HuH-7 (cell line): ENCODE data around the gene LMF1.

Source experiments
- DNase-seq: peaks from one replicate; pipeline ENCODE4 v3.0.0; 2011; ENCODE audit warnings: low spot score

Gene LMF1

DNA sequence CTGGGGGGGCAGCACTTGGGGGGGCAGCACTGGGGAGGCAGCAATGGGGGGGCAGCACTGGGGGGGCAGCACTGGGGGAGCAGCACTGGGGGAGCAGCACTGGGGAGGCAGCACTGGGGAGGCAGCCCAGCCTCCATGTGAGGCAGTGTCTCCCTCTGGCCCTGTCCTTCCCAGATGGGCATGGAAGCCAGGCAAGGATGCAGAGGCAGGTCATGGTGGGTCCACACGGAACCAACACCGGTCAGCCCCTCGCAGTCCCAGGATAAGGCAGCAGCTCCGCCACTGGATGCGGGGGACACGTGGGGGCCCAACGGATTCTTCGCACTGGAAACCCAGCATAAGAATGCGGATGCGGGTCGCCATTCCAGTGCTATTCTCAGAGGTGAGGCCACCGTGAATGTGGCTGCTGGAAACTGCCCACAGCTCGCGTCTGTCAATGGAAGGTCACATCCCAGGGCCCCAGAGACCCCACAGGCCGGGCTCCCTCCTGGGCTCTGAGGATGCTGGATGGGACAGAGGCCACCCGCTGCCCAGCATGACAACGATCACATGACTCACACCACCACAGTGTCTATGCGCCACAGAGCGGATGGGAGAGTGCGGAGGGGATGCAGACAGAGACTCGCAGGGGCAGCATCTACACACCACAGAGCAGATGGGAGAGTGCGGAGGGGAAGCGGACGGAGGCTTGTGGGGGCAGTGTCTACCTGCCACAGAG lies 59.0 kb downstream of the LMF1 start:
- DNase-seq = no peak

DNA sequence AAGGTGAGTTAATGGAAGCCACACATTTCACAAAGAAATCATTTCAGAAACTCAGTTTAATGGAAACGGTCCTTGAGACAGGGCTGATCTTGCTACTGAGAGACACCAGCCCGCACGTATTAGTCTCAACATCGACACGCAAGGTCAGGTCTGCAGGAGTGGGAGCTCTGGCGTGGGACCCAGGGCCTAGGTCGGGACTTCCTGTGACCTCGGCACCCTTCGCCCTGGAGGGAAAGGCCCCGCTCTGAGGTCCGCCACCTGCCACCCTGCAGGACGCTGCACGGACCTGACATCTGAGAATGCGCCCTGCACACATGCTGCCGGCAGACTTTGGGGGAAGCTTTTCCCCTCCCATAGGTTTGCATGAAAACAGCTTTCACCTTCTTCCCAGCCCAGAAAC lies 59.7 kb downstream of the LMF1 start:
- no peak for DNase-seq

DNA sequence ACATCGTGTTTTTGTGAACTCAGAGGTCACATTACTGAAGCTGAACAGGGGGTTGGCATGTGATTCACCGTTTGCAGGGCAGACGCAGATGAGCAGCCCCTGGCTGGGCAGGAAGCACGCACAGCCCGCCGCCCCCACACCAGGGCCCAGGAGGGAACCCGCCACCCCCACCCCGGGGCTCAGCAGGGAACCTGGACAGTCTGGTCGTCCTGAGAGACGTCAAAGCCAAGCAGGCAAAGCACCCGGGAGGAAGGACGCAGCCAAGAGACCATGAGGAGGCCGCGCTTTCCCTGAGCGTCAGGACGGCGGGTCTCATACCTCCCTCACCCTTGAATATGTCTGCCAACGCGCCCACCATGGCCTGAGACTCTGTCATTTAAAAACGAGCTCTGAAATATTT lies 60.6 kb downstream of the LMF1 start:
- no peak for DNase-seq

DNA sequence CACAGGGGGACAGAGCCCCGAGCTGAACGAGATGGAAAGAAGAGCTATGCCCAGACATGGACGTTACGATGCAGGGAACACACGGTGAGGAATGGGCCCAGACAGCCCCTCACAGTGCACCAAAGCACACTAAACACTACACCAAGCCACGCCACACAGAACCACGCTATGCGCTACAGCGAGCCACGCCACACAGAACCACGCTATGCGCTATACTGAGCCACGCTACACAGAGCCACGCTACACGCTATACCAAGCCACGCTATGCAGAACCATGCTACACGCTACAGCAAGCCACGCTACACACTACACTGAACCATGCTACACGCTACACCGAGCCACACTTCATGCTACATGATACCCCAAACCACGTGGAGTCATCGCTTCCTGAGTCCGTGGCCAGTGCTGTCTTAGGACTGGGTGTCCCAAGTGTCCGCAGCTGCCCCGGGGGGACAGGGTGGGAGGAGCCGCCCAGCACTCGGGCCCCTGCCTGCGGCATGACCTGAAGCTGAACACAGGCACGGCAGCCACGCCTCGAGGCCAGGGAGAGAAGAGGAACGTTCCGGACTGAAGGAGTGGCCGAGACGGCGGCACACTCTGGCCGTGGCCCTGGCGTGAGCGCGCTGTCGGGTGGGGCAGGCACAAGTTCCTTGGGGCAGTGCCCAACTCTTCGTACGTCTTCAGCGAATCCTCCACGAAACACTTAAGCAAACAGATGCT lies 61.3 kb downstream of the LMF1 start:
- no peak for DNase-seq

DNA sequence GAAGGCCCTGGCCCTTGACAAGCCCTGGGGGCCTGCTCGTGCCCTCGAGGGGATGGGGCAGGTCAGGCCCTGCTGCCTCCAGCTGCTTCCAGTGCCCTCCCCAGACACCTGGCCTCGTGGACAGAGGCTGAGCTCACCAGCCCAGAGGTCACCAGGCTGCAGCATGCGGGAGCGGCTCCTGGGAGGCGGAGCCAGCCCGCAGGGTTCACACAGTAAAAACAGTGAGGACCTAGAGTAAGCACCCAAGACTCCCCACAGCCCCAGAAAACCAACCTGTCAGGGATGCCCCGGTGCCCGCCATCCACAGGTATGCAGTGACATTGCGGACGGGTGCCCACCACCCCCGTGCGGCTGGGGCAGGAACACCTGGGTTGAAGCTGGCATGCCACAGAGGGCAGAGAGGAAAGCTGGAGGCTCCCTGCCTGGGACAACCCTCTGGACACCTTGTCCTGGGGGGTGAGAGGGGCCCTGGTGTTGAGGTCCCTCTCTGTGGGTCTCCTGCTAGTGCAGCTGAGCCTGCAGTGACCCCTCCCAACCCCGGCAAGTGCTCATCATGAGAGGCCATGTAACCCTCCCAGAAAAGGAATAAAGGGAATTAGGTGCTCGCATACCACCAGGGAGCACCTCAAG lies 62.1 kb downstream of the LMF1 start:
- DNase-seq = no peak

DNA sequence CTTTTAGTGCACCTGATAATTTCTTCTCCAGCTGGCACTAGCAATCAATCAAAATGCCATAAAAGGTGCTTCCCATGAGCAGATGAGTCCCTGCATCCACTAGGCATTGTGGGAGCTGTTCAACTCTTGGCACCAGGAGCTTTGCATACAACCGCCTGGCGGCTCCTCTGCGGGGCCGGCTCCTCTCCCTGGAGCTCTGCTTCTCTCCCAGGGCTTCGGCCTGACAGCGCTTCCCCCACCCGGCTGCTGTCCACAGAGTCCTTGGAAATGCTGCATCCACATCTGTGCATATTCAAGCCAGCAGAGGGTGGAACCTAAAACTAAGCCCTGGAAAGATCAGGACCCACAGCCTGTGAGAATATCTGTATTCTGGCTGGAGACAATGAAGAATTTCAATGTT lies 62.9 kb downstream of the LMF1 start:
- no peak for DNase-seq

DNA sequence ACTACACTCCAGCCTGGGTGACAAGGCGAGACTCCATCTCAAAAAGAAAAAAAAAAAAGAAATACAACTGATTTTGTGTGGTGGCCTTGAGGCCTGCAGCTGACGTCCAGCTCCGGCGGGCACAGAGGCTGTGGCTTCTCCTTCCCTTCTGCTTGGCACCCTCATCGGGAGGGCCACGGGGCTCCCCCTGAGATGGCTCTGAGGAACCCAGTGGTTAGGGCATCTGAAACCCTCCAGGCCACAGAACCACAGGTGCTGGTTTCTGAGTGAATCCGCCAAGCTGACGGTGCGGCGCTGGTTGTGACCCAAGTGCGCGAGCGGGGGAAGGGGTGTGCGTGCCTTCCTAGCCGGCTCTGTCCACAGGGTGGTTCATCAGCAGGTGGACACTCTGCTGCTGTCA lies 63.4 kb downstream of the LMF1 start:
- no peak for DNase-seq

DNA sequence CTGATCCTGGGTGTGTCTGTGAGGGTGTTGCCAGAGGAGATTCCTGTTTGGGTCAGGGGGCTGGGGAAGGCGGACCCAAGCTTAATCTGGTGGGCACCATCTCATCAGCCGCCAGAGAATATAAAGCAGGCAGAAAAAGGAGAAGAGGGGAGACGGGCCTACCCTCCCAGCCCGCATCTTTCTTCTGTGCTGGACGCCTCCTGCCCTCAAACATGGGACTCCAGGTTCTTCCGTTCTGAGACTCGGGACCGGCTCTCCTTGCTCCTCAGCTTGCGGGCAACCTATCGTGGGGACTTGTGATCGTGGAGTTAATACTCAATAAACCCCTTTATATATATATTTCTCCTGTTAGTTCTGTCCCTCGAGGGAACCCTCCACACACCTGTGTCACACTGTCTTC lies 64.5 kb downstream of the LMF1 start:
- no peak for DNase-seq

DNA sequence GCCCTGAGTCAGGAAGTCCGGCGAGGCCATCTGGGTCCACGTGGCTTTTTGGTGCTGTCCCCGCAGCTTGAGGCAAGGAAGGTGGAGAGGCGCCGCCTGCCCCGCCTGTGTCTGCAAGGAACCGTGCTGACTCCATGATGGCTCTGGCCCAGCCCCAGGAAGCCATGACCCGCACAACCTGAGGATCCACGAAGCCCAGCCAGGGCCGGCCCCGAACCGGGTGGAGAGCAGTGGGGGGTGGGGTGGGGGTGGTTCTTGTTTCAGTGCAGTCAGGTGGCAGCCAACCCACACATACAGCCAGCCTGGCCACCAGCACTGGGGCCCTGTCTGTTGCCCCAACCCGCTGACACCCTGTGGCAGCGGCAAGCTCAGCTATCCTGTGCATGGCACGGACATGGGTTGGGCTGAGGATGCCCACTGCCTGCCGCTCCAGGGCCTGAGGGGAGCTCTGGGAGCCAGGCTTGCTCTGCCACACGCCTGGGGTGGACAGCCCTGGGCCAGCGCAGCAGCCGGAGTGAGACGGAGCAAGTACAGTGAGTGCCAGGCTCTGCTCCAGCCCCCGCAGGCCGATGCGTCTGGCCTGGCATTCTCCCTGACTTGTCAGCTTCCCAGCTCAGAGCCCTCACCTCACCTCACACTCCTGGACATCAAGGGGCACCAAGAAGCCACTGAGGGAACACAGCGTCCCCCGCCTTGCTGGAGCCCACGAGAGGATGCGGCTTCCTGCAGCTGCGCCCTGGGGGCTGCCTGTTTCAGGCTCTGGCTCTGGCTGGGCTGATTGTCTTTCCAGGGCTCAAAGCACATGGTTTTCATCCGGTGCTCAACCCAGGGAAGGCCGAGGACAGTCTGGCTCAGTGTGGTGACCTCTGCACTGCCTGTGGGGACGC lies 68.8 kb downstream of the LMF1 start:
- DNase-seq = no peak

DNA sequence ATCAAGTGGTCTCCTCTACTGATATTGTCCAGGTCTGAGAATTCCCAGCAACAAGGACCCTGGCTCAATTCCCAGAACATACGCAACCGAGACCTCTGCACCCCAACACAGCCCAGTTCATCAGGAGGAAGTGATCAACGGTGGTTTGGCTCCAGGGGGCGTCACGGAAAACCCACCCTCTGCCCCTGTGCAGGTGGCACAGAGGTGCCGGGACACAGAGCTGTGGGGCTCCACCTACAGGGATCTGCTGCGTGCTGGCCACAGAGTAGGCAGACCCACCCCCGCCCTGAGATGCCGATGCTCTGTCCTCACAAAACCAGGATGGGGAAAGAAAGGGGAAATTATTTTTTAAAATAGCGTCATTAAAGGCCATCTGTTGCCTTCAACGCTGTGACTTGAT lies 69.6 kb downstream of the LMF1 start:
- DNase-seq = no peak

DNA sequence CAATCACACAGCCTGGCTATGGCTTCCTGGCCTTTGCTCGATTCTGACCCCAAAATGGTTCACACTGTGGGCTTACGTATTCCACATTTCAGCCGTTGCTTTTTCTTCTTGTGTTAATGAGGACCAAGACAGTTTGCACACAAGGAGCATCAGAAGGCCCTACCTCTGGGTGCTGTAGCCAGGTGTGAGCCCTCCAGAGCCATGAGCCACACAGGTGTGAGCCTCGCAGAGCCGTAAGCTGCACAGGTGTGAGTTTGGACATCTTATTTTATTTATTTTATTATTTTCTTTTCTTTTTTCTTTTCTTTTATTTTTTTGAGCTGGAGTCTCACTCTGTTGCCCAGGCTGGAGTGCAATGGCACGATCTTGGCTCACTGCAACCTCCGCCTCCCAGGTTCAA lies 70.6 kb downstream of the LMF1 start:
- DNase-seq = no peak

DNA sequence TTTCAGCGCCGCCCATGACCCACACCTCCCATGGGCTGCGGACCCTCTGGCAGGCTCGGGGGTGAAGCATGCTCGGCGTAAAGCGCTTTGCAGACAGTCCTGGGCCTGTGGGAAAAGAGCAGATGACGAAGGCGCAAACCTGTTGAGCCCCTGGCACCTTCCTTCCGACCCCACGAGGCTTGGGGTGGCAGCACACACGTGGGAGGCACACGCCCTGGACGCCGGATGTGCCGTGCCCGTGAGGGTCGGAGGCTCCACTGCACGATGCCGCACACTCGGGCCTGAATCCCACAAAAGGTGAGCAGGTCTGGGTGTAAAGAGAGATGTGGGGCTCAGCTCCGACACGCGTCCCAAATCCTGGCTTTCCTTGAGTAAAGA lies 71.1 kb downstream of the LMF1 start:
- DNase-seq = no peak

DNA sequence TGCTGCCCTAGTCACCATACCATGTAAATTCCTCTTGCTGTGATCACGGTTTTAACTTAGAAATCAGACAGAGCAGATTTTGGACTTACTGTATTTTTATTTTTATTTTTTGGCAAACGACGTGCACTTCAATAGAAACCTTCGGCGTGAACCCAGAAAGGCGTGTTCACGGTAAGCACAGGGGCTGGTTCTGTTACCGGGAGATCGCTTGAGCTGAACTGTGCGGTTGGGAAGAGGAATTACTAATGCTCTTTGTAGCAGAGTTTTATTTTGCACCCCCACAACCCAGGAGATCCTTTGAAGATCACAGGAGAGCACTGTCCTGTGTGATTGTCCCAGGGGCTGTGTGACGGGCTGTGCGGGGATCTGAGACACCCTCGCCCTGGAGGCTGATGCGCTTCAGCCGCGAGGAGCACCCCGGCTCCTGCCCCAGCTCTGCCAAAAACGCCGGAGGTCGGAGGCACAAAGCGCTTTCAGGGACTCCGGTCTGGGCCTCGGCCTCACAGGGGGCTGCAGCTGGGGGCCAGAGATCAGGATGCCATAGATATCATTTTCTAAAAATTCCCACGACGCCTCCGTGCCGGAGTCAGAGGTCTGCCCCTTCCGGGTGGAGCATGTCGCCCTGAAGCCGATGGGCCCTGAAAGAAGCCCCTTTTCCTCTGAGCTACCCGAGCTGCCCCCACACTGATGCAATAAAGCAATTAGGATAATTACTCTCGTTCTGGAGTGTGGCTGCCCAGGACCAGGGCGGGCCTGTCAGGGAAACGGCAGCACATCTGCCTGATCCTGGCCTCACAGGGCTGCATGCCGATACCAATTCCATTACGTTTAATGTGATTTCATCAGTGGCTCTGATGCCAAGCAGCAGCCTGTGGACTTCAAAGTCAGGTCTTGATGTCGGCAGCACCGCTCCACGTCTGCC lies 71.8 kb downstream of the LMF1 start:
- DNase-seq = no peak

DNA sequence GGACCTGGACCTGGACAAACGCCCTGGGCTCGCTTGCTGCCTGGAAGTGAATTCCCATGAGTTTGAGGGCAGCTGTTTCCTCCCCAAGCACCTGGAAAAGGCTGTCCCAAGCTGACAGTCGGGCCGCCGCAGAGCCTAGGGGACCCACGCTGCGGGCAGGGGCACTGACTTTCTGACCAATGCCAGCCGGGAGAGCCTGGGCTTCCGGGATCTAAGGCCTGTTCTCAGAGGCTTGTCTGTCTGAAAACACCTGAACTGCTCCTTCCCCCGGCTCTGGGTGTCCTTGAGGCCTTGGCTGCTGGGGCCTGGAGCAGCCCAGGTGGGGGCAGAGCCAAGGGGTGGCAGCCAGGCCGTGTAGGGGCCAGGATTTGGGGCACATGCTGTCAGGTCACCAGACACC lies 72.6 kb downstream of the LMF1 start:
- no peak for DNase-seq

DNA sequence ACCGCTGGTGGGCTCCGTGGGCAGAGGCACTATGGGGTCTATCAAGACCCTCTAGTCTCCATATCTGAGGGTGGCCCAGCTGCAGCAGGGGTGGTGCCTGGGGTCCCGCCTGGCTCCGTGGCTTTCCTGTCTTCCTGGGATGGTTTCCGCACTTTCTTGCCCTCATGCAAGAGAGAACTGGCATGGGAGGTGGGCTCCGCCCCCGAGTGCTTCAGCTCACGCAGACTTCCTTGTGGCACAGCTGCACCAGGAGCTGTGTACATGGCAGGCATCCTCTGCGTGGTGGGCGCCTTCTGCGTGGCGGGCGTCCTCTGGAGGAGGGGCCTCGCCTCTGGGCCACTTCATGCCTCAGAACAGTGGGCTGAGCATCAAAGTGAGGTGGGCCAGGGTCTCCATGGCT lies 73.1 kb downstream of the LMF1 start:
- DNase-seq = no peak

DNA sequence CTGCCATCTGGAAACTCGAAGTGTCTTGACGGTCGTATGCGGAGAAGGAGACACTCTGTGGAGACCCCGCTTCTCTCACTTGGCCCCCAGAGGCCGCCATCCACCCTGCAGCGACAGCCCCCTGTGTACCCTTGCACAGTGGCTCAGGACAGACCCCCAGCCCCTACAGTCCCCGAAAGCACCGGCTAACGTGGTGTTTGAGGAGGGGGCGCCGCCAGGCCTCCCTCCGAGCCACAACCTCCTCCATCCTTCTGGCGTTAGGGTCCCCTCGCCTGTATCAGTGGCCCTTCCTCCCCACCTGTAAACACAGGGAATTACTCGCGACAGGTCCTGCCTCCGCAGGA lies 73.6 kb downstream of the LMF1 start:
- DNase-seq = no peak

DNA sequence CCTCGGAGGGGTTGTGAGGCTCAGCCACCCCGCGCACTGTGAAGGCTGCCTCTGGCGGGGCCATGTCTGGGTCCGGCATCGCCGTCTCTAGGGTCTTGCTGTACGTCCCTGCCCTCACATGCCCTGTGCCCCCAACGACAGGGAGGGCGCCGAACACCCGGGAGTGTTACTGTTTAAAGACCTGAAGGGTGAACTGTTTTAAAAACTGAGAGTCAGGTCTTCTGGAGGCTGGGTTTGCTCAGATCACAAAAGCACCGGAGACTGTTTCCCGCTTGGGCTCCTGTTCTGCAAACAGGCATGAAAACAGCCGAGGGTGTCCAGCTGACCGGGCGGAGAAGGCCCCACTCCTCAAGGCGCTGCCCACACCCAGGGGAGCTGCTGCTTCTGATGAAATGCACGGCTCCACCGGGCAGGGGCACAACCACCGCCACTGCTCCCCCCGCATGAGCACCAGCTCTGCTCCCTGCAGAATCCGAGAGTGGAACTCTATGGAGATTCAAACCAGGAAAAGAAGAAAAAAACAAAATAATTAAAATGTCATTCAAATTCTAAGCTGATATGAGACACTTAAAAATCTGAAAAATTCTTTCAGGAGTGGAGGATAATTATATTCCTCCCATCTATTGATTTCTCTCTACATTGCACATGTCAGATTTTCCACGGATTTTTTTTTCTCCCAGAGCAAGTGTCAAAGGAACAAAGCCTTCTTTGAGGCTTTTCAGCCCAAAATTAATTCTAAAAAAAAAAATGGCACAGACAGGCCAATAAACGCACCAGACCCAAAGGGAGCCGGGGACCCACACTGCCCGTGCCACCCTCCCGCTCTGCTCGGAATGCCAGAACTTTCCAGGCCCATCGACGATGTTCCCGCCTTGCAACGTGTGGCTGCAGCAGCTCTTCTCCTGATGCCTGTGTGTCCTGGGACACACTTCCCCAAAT lies 74.3 kb downstream of the LMF1 start:
- DNase-seq = no peak

DNA sequence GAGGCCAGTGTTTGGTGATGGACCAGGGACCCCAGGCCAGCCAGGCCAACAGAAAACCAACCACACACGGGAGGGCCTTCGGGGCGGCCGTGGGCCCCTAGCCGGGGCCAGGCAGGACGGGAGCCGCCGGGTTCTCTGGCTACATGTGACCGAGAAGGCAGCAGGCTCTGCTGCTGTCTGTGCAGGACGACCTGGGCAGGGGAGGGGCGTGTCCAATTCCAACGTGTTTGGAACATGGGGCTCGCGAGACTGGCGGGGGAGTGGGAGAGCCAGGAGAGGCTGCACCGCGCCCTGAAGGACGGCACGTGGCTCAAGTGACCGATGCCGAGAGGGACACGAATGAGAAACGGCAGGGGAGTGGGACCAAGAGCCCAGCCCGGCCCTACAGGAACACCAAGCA lies 75.4 kb downstream of the LMF1 start:
- no peak for DNase-seq

DNA sequence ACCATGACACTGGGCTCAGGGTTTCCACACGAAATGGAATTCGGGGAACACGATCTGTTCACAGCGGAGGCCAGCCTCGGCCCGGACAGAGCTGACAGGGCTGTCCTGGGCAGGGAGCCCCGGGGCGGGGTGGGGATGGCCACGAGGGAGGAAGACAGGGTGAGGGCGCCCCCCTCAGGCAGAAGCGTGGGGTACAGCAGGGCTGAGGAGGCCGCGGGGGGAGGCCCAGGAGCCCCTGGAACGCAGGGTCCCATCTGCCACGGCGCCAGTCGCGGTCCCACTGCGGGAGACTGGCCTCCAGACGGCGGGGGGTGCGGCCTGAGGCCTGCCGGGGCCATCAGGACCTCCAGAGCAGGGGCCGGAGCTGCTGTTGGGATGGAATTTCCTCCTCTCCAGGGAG lies 75.9 kb downstream of the LMF1 start:
- DNase-seq = peak; percentile 27

DNA sequence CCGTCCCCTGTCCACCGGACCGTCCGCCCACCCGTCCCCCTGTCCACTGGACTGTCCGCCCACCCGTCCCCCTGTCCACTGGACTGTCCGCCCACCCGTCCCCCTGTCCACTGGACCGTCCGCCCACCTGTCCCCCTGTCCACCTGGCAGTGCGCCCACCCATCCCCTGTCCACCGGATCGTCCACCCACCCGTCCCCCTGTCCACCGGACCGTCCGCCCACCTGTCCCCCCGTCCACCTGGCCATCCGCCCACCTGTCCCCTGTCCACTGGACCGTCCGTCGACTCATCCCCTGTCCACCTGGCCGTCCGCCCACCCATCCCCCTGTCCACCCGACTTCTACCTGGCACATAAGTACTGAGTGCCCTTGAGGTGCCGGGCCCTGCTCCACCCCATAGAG lies 76.6 kb downstream of the LMF1 start:
- no peak for DNase-seq
